Caco-2 (cell line): Measurements from ENCODE around the gene LMO3. TPM values are rescaled to one million over a fixed set of nuclear protein-coding genes. Genes with fewer than 3 reads are reported as not detected.

ENCODE experiments used
- BruUV-seq: library from RNA; stranded (reverse); fragments of 400-500 nt; replicated peaks from 2 replicates; lab custom pipeline; 2021; lab: Mats Ljungman, UMichigan
- CTCF ChIA-PET: fragments of 300-600 bp; sonication (Branson Sonifier 250); formaldehyde crosslinking; loops from one replicate; lab custom pipeline; 2022; ENCODE audit warnings: antibody characterized with exemption; lab: Charles Lee
- POLR2A ChIA-PET: fragments of 300-600 bp; sonication (Branson Sonifier 250); formaldehyde crosslinking; loops from one replicate; lab custom pipeline; 2022; ENCODE audit warnings: antibody characterized with exemption; lab: Charles Lee
- DNase-seq, 2 experiments: peaks; one replicate each; pipeline versions ENCODE4 v3.0.0 to v3.0.0-alpha.2; 2020 to 2022
- H3K27me3 ChIP-seq: replicated peaks from 2 replicates; pipeline ENCODE4 v1.6.0; 2011; ENCODE audit warnings: low read length; ENCODE audit not compliant: control insufficient read depth, insufficient read depth
- H3K36me3 ChIP-seq: 2 replicates; pipeline ENCODE4 v1.5.1; 2011; ENCODE audit warnings: low read length; ENCODE audit not compliant: control insufficient read depth, insufficient read depth
- H3K4me1 ChIP-seq: fragments of 250-450 bp; sonication (Bioruptor Pico); 2 replicates; pipeline ENCODE4 v1.5.1; 2020; ENCODE audit warnings: mild to moderate bottlenecking
- H3K4me3 ChIP-seq: 2 replicates; pipeline ENCODE4 v1.5.1; 2011; ENCODE audit warnings: low read depth, mild to moderate bottlenecking, control low read depth, low read length
- H3K9me3 ChIP-seq: fragments of 250-450 bp; sonication (Bioruptor Pico); 2 replicates; pipeline ENCODE4 v1.5.1; 2020; ENCODE audit warnings: mild to moderate bottlenecking, moderate library complexity
- H3K27ac Mint-ChIP-seq: one replicate; pipeline ENCODE4 v1.8.0; 2022; ENCODE audit warnings: mixed read lengths; ENCODE audit not compliant: unreplicated experiment
- H3K27me3 Mint-ChIP-seq: one replicate; pipeline ENCODE4 v1.8.0; 2022; ENCODE audit warnings: mixed read lengths; ENCODE audit not compliant: insufficient read depth, unreplicated experiment
- H3K36me3 Mint-ChIP-seq: one replicate; pipeline ENCODE4 v1.8.0; 2022; ENCODE audit warnings: mild to moderate bottlenecking, mixed read lengths; ENCODE audit not compliant: insufficient read depth, unreplicated experiment
- H3K4me1 Mint-ChIP-seq: one replicate; pipeline ENCODE4 v1.8.0; 2022; ENCODE audit warnings: low read depth, mixed read lengths; ENCODE audit not compliant: unreplicated experiment
- H3K4me3 Mint-ChIP-seq: one replicate; pipeline ENCODE4 v1.8.0; 2022; ENCODE audit warnings: mild to moderate bottlenecking, moderate library complexity, mixed read lengths; ENCODE audit not compliant: unreplicated experiment
- H3K9me3 Mint-ChIP-seq: one replicate; pipeline ENCODE4 v1.8.0; 2022; ENCODE audit warnings: mixed read lengths; ENCODE audit not compliant: unreplicated experiment
- intact Hi-C: fragments of 100-400 bp; cut with micrococcal nuclease; formaldehyde crosslinking; loops from one replicate; pipeline ENCODE4 v1.10.0; 2022; ENCODE audit not compliant: unreplicated experiment
- total RNA-seq: library from RNA; stranded (reverse); gene quantifications from 2 replicates; pipeline ENCODE4 v1.2.3, GENCODE V29; 2022
- TF ChIP-seq, protein P1 (sequence below), 2 experiments: fragments of 200-600 bp in 1 of 2; IDR thresholded peaks; 1 replicate in 1 of 2; 2 replicates in 1 of 2; pipeline versions ENCODE4 v1.5.1 to v1.8.0; 2011 to 2022; ENCODE audit warnings: antibody characterized with exemption in 1 of 2, control low read depth in 1 of 2, inconsistent platforms in 1 of 2, low read depth in 1 of 2, low read length in 1 of 2, mild to moderate bottlenecking in 1 of 2, moderate library complexity in 1 of 2; ENCODE audit not compliant: insufficient read depth in 1 of 2, severe bottlenecking in 1 of 2, unreplicated experiment in 1 of 2

Gene LMO3
- total RNA-seq, 1 experiment from 2014 or later: not detected

DNA sequence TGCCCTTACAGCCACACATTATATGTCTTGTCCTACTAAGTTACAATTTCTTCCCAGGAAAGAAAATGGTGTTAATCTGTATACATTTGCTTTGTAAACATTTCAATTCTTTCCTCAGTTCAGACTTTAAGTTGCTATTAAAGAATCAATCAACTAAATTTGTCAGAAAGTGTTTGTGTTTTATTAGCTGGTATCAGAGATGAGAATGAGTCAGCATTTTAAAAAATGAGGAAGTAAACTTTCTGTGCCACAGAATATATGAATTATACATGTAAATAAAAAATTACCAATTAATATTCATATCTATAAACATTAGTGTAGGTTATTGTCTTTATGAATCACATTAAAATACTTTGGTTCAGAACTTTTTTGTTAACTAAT, 82.0 kb downstream of the LMO3 start:
- H3K4me3 Mint-ChIP-seq: no peak overlapping the region
- CTCF ChIA-PET: no interaction called here
- Histone ChIP-seq H3K27me3 (no peaks in the 10 kb centered on the region), H3K9me3 (no peaks in the 10 kb centered on the region), H3K36me3 (no peaks in the 10 kb centered on the region), H3K4me3 (no peak overlapping the region), H3K4me1 (peaks cover 8% of the 10 kb centered on the region; the same call in 1 of the 2 replicates)
- DNase-seq: no peak
- no peaks in the 10 kb centered on the region for H3K9me3 Mint-ChIP-seq
- no peaks in the 10 kb centered on the region for H3K4me1 Mint-ChIP-seq
- peaks cover 3% of the 10 kb centered on the region for H3K27me3 Mint-ChIP-seq
- no peak overlapping the region for H3K27ac Mint-ChIP-seq
- intact Hi-C loops: no loop called here
- H3K36me3 Mint-ChIP-seq: no peaks in the 10 kb centered on the region
- no TSS peak for BruUV-seq
- POLR2A ChIA-PET: no interaction called here
- TF ChIP-seq, protein P1, sequence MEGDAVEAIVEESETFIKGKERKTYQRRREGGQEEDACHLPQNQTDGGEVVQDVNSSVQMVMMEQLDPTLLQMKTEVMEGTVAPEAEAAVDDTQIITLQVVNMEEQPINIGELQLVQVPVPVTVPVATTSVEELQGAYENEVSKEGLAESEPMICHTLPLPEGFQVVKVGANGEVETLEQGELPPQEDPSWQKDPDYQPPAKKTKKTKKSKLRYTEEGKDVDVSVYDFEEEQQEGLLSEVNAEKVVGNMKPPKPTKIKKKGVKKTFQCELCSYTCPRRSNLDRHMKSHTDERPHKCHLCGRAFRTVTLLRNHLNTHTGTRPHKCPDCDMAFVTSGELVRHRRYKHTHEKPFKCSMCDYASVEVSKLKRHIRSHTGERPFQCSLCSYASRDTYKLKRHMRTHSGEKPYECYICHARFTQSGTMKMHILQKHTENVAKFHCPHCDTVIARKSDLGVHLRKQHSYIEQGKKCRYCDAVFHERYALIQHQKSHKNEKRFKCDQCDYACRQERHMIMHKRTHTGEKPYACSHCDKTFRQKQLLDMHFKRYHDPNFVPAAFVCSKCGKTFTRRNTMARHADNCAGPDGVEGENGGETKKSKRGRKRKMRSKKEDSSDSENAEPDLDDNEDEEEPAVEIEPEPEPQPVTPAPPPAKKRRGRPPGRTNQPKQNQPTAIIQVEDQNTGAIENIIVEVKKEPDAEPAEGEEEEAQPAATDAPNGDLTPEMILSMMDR (IDR thresholded peaks at IDR 0.05; ENCODE audit: insufficient read depth in 1 of 2, low read depth in 1 of 2, low read length in 1 of 2, severe bottlenecking in 1 of 2, unreplicated experiment in 1 of 2): no peak

DNA sequence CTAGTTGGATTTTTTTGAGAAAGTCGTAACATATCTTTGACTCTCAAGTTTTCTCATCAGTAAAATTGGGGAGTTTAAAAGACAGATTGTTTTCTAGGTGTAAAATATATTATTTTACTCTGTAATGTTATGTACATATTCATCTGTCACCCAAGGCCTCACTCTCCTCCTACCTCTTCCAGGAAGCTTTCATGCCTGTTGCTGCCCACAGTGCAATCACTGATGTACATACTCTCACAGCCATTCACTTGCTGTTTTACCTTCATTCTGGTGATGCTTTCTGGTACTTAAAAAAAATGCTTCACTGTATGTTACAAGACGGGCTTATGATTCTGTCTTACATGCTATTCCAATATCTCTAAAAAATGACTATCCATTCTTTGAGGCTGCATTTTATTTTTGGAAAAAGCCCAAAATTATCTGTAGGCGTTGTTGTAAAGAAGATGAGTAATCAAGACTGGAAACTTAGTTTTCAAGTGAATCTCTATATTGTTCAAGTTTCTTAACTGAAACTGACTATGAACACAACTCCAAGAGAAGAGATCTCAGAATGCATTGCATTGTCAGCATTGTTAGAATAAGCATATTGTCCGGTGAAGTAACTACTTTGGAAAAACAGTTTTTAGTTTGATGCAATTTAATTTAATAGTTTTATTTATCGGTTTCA, 82.5 kb downstream of the LMO3 start:
- no peak for DNase-seq
- Histone ChIP-seq H3K27me3 (no peaks in the 10 kb centered on the region), H3K4me1 (peaks cover 8% of the 10 kb centered on the region; the same call in 1 of the 2 replicates), H3K9me3 (no peaks in the 10 kb centered on the region), H3K4me3 (no peak overlapping the region), H3K36me3 (no peaks in the 10 kb centered on the region)
- peaks cover 3% of the 10 kb centered on the region for H3K27me3 Mint-ChIP-seq
- H3K9me3 Mint-ChIP-seq: no peaks in the 10 kb centered on the region
- H3K36me3 Mint-ChIP-seq: no peaks in the 10 kb centered on the region
- ChIA-PET POLR2A (no interaction called here), CTCF (no interaction called here)
- intact Hi-C loops: no loop called here
- H3K4me1 Mint-ChIP-seq: no peaks in the 10 kb centered on the region
- H3K4me3 Mint-ChIP-seq: no peak overlapping the region
- TF ChIP-seq, protein P1 (IDR thresholded peaks at IDR 0.05; ENCODE audit: insufficient read depth in 1 of 2, low read depth in 1 of 2, low read length in 1 of 2, severe bottlenecking in 1 of 2, unreplicated experiment in 1 of 2): no peak
- no TSS peak for BruUV-seq
- no peak overlapping the region for H3K27ac Mint-ChIP-seq

DNA sequence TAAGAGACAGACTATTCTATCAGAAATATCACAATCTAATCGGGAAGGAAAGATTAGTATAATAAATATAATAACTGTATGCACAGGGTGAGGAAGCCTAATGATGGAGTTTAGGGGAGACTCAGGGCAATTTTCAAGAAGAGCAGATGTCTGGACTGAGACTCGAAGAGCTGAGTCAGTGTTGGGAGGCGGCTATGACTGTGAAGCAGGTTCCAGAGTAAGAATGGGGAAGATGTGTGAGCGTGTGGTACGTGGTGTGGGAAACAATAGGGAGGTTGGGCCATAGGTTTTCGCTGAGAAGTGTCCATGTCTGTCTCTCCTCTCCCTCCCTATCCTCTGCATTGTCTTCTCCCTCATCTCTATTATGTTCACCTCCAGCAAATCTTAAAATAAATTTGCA, 85.6 kb downstream of the LMO3 start:
- Mint-ChIP-seq H3K36me3 (no peaks in the 10 kb centered on the region), H3K27ac (no peak overlapping the region), H3K4me1 (no peaks in the 10 kb centered on the region), H3K27me3 (peaks cover 3% of the 10 kb centered on the region), H3K4me3 (no peak overlapping the region), H3K9me3 (no peaks in the 10 kb centered on the region)
- CTCF ChIA-PET: no interaction called here
- Histone ChIP-seq H3K27me3 (no peaks in the 10 kb centered on the region; the same call in 1 of the 2 replicates), H3K9me3 (no peaks in the 10 kb centered on the region), H3K4me3 (no peak overlapping the region), H3K36me3 (no peaks in the 10 kb centered on the region), H3K4me1 (peaks cover 8% of the 10 kb centered on the region; the same call in 1 of the 2 replicates)
- no peak for DNase-seq
- TF ChIP-seq, protein P1 (IDR thresholded peaks at IDR 0.05; ENCODE audit: insufficient read depth in 1 of 2, low read depth in 1 of 2, low read length in 1 of 2, severe bottlenecking in 1 of 2, unreplicated experiment in 1 of 2): no peak
- intact Hi-C loops: no loop called here
- BruUV-seq: no TSS peak
- POLR2A ChIA-PET: no interaction called here
